UCSD-AML1 (cell line): ENCODE data around the gene FAM107B.

Experiments
- DNase-seq: peaks from one replicate; lab custom pipeline; 2025; ENCODE audit not compliant: unreplicated experiment; lab: John Stamatoyannopoulos, UW

Gene FAM107B

DNA sequence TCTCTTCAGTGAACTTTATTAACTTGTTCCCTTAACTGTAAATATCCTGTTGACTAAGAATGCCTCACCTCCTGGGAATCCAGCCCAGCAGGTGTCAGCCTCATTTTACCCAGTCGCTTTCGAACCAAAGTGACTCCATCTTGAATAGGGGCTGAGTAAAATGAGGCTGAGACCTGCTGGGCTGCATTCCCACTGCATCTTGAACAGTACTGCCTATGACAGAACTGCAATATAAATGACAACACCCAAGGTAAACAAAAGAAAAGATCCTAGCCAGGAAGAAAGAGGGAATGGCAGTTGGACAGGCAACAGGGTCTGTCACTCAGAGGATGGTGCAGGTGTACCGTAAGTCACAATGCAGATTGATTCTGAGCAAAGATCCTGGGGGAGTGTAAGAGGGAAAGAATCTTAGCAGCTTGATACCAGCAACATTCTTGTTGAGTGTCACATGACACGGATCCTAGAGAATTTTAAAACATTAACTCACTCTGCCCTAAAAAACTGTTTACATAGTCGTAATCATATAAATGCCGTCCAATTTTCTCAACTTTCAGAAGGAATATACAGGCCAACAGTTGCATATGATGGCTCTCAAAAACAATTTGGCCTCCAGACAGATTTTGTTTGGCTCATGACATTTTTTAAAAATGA lies 4.4 kb upstream of the FAM107B start:
- DNase-seq, result no peak

DNA sequence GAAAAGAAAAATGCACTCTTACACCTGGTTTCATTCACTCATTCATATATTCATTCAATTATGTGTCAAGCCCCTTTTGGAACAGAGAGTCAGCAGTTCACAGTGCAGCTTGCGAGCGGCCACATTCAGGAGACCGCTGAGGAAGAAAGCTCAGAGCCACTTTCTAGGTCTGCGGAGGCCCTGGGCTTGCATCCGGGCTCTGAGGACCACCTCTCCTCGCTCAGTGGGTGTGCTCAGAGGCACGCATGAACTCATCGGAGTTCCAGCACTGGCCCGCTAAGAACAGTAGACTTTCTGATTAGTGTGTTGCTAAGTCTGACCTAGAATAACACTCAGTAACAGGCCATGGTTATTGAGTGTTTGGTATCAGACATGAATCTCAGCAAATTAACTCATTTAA lies 1.8 kb upstream of the FAM107B start:
- DNase-seq, result no peak

DNA sequence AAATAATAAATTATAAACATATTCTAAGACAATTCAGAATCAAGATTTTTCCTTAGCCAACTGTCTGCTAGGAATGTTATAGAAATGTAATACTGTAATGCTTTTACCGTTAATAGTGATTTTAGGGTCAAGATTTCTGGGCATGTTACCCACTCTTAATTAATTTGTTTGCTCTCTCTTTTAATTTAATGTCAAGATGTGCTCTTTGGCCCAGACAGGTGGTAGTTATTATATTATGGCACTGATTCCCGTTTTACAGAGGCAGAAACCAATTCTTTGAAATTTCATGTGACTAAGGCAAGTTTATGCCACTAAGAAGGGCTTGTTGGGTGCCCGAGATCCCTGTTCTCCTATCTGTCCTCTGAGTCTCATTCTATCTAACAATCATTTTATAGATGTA lies 959 bp upstream of the FAM107B start:
- no peak for DNase-seq

DNA sequence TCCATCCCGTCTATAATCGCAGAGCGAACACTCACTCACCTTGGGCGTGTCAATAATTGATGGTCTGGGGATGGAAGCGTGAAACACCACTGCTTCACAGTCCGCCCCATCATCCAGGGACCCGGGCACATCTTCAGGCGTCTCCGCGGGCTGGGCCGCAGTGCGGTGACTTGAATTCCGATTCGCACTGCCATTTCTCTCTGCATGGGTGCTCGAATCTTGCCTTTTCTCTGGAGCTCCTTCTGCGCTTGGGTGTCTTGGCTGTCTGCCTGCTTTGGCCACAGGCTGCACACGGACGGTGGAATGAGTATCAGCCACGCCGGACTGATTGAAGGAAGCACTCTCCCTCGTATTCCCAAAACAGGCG lies 500 bp downstream of the FAM107B start:
- DNase-seq, result no peak

DNA sequence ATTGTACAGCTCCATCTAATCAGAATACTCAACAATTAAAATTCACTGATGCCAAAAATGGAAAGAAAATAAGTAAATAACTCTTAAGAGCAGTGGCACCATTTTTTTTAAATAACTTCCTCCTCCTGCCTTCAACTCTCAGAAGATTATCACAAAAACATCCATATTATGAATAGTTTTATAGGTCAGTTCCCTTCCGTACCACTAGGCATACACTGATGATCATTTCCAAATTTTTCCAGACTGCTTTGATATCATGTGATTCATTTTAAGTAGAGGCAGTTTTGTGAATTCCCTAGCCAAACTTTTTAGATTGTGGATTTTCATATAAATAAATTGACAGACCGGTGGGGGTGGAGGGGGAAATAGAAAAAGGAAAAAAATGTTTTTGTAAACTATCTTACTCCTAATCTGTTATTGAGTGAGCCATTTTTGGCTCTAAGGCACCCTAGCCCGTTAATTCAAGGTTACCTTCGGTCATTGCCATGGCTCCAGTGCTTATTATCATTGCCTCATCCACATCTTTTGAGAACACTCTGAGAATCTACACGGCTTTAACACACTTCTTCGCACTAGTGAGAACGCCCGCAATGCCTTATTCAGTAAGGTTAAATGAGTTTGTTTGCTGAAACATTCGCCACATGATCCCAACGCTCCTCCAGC lies 1.0 kb downstream of the FAM107B start:
- DNase-seq, result no peak

DNA sequence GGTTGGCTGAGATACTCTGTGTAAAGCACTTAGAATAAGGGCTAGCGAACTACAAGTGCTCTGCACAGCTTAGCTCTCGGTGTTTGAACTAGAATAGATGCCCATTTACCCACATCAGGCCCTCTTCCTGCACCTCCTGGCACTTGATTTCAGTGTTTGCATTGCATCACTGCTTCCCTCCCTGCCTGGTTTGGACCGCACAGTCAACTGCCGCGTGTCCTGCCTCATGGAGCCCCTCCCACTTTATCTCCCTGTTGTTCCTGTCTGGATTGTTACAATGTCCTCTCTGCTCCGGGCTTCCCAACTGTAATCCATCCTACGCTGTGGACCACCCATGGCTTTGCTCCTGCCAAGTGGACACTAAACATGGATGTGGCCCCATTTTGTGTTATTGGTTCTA lies 2.3 kb downstream of the FAM107B start:
- DNase-seq, result no peak

DNA sequence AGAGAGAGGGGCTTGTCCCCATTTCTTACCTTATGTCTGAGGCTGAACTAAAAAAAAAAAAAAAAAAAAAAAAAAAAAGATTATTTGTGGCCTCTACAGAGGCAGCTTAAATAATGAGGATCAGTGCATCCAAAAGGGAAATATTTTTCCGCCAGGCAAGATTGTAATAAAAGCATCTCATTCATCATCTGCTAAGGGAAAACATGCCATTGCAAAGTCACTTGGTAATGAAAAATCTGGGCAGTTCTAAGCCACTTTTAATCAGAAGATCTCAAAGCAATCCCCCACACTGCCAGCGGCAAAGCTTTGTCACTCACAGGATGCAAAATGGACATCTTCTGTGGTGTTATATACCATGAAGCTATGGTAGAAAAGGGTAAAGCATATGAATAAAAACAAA lies 3.8 kb downstream of the FAM107B start:
- DNase-seq, result no peak

DNA sequence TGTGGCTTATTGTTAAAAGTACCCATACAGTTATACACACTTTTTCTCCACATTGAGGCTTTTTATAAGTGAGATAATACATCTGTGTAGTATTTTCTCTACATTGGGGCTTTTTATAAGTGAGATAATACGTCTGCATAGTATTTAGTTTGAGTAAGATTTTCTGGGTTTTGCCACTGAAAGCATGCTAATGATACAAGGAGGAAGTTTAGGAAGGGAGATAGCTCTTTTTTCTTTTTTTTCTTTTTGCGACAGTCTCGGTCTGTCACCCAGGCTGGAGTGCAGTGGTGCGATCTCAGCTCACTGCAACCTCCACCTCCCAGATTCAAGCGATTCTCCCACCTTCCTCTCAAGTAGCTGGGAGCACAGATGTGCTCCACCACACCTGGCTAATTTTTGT lies 13.3 kb downstream of the FAM107B start:
- no peak for DNase-seq

DNA sequence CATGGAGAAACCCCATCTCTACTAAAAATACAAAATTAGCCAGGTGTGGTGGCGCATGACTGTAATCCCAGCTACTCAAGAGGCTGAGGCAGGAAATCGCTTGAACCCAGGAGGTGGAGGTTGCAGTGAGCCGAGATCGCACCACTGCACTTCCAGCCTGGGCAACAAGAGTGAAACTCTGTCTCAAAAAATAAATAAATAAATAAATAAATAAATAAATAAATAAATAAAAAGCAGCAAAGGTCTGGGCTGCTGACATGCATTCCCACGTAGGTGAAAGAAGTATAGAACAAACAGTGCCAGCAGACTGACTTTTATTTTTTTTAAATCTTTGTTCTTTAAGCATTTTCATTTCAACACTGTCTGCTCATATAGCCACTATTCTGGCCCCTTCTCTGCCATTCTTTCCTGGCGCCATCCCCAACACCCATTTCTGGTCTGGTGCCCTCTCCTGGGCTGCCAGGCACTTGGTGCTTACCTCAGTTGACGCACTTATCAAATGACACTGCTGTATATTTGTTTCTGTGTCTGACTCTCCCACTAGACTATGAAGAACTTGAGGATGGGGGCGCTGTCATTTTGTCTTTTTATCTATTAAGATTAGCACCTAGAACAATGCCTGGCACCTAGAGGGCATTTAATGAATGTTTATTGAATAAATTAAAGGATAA lies 15.6 kb downstream of the FAM107B start:
- DNase-seq, result no peak

DNA sequence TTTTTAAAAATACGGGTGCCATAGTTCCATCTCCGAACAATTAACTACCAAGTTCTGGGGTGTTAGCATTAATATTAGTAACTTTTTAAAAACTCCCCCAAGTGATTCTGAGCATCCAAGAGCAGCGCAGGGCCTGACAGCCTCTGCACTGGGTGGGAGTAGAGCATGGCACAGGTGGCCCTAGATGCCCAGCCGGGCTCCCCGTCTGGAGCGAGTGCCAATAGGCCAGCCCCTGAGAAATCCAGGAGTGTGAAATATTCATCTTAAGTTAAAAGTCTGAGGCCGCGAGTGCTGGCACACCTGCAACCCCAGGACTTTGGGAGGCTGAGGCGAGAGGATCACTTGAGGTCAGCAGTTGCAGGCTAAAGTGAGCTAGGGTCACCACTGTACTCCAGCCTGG lies 16.2 kb downstream of the FAM107B start:
- no peak for DNase-seq

DNA sequence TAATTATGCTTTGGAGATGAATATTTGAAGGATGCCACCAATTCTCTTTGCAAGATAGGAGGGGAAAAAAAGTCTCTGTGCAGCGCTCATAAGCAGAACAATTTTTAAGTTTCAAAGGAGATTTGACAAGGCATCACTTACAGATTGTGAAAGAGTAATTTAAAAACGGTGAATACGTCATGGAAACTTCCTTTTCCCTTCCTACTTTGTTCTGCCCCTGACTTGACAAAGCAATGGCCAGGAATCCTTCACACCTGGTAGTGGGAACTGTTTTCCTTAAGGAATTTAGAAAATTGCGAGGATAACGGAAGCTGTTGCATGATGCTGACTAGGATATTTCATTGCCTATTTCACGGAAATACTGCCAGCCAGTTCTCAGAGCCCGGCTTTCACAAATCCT lies 16.7 kb downstream of the FAM107B start:
- no peak for DNase-seq

DNA sequence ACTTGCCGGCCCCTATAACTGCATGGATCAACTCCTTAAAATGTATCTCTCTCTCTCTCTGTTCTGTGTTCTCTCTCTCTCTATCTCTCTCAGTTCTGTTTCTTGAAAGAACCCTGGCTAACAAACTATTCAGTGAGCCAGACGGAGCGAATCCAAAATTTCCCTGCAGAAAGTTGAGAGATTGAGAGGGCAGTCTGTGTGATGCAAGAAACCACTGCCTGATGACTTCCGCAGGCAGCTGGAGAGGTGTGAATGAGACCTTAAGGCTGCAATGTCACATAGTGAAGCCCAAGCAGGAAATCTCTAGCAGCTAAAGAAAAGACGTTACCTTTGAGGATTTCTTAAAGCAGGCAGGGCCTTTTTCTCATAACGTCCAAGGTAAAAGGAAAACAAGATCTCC lies 17.3 kb downstream of the FAM107B start:
- DNase-seq, result no peak

DNA sequence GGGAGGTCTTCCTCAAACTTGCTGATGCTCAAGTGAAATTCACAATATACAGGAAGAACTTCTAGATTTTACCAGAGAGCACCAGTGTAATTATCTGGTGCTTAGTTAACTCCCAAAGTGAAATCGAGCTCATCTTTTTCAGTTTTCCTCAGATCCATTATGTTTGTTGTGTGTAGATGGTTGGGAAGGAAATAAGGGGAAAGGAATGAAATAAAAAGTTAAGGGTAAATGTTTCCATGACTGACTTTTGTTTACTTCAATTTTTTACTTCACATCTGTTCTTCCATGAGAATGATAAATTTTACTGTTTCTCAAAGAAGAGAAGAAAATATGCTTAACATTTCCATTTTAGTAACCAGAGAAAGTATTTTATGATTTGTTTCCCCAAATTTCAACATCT lies 21.3 kb downstream of the FAM107B start:
- no peak for DNase-seq

DNA sequence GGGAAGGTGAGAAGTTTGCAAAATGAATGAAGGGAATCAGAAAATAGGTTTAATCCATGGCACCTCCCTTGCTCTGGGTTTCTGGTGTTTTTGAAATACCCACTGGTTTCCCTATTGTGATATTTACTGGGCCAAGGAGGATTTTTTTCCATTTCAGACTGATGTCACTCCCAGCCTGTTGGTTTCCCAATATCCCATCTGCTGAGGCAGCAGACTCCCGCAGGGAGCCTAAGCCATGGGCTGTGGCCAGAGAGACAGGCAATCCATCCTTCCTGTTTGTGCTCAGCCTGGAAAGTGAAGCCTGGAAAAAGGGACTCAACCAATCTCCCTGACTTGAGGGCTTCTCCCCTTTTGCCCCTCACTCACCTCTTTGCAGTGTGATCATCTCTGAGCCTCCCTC lies 22.8 kb downstream of the FAM107B start:
- DNase-seq, result no peak

DNA sequence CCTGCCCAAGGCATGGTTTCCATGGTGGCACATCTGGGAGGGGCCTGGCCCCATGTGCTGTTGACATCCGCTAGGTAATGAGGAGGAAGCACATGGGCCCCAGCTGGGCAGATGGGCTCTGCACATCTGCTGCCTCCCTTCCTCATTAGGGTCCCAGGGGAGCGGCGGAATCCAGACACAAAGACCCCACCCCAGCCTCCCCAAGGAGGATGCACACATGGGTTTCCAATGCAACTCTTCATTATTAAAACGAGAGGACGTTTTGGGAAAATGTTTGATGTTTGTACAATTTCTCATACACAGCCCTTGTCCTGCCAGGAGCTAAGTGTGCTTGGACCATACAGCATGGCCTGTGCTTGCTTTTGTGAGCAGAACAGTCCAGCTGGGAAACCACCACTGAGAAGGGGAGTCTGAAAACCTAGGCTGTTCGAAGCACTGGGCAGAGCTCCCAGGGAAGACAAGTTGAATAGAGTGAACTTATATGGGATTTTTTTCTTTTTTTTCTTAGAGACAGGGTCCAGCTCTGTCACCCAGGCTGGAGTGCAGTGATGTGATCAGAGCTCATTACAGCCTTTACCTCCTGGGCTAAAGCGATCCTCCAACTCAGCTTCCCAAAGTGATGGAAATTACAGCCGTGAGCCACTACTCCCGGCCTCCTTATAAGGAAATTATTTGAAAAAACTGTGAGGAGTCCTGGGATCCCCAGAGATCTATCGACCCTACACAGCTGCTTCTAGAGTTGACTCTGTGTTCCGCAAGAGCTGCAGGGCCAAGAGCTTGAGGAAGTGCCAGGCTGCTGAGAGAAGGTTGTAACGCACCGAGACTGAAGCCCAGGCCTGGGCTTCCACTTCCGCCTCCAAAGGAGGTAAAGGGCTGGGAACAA lies 23.4 kb downstream of the FAM107B start:
- peak; percentile 28 for DNase-seq

DNA sequence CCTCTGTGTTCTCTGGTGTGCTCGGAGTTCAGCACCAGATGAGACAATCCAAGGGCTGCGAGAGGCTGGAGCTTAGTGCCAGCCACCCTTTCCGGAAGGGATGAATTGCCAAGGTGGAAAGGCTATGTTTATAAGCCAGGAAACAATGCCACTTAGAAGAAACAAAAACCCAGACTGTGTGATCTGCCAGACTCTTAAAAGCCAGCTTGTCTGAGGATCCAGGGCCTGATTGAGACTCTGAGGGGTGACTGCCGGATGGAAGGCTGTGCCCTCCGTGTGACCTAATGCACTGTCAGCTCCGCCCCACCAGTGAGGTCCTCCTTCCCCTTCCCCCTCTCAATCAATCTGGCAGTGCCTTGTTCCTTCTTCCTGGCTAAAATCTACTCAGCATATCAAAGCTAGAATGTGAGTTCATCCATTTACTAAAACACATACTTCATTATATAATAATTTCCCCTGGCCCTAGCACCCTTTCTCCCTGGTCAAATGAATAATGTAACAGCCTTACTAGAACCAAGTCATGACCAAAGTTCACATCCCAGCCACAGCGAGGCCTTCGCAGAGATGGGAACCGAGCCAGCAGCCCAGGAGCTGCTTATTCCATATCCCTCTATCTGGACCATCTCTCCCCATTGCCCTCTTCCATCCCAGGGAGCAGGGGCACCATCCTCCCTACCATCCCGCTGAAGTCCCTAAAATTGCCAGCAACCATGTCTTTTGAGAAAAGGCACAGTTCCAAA lies 25.5 kb downstream of the FAM107B start:
- DNase-seq, result no peak

DNA sequence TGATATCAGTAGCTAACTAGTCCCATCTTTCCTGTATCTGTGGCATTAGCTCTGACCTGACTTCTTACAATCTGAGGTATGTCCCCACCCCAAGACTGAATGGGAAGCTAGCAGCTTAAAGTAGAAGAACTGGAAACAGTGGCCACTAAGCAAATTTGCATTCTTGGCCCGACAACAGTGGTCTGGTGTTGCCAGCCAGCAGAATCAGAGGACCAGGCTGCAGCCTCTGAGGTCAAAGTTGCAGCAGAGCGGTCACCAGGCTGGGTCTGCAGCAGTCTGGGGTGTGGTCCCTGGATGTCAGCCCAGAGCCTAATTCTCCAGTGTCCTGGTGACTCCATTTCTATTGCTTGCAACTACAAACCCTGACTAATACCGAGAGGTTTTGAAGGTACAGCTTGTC lies 26.3 kb downstream of the FAM107B start:
- no peak for DNase-seq

DNA sequence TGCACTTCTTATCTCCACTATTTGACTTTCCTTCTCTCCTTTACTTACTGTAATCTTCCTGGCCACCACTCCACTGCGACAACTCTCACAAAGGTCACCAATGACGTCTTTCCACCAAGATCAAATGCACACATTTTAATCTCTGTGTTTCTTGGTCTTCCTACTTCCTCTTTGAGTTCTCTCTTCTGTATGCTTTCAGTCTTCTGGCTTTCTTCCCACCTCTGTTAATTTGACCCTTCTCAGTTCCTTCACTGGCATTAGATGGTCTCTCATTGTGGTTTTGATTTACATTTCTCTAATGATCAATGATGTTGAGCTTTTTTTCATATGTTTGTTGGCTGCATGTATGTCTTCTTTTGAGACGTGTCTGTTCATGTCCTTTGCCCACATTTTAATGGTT lies 31.9 kb downstream of the FAM107B start:
- no peak for DNase-seq

DNA sequence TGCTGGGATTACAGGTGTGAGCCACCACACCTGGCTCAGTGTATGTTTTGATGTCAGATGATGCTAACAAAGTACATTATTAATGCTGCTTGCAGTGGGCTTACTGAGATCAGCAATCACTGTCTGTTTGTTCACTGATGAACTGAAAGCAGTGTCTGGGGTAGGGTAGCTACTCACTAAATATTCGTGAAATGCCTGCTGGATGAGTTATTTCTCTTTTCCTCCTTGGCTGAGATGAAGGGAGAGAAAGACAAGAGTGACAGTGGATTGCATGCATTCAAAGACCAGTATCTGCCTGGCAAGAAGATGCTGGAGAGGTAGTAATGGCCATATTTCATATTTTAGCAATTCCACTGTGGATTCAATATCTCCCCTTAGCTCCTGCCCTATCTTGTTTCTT lies 32.3 kb downstream of the FAM107B start:
- no peak for DNase-seq

DNA sequence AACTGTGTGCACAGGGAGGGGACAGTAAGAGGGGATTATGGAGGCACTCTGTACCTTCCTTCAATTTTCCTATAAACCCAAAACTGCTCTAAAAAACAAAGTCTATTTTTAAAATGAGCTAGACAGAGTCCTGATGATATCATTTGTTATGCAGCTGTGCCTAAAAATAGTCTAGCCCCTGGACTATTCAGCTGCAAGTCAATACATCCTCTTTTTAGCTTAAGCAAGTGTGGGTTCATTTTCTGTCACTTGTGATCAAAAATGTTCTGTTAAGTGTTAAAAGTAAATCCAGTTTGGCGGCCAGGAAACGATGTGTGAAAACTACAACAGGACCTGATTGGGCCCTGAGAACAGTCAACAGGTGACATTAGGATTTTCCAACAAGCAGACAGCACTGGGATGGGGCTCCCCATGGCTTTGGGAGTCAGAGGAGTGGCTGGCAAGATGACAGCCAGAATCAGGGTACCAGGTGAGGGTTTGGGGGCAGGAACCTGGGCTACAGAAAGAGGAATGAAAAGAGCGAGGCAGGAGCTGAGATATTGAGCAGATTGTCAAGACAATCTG lies 33.9 kb downstream of the FAM107B start:
- no peak for DNase-seq
